HCT116 (cell line): ENCODE results near the gene MAML2. TPM values are rescaled to one million over a fixed set of nuclear protein-coding genes. Genes with fewer than 3 reads are reported as not detected.

Source experiments
- ATAC-seq: fragments of 200-7000 bp; cut with Tn5 transposase; 2 replicates; pipeline ENCODE4 v1.9.1; 2020; ENCODE audit warnings: mild to moderate bottlenecking, moderate library complexity
- BruUV-seq: library from RNA; stranded (reverse); fragments of 400-500 nt; replicated peaks from 2 replicates; lab custom pipeline; 2021; lab: Mats Ljungman, UMichigan
- CTCF ChIA-PET: fragments of 300-600 bp; sonication (Branson Sonifier 250); formaldehyde crosslinking; loops from one replicate; lab custom pipeline; 2021; ENCODE audit warnings: antibody characterized with exemption; lab: Charles Lee
- POLR2A ChIA-PET: fragments of 300-600, 350-600 bp; sonication (Branson Sonifier 250); formaldehyde crosslinking; loops from one replicate; lab custom pipeline; 2021; ENCODE audit warnings: antibody characterized with exemption; lab: Charles Lee
- RAD21 ChIA-PET, 2 experiments: fragments of 300-600 bp; sonication (Branson Sonifier 250); formaldehyde crosslinking; loops; one replicate each; lab custom pipeline; 2023; ENCODE audit warnings: low total read pairs in 2 of 2; ENCODE audit not compliant: uncharacterized antibody in 2 of 2, unreplicated experiment in 2 of 2, low non-redundant PET in 1 of 2; lab: Charles Lee
- DNase-seq: peaks from one replicate; pipeline ENCODE4 v3.0.0-alpha.2; 2010; ENCODE audit warnings: low read depth, low spot score
- H2AFZ ChIP-seq: fragments of 200-600 bp; shearing (Covaris generic), sonication (generic); 2 replicates; pipeline ENCODE4 v1.6.1; 2017; ENCODE audit warnings: low read depth, mixed run types, mixed read lengths, antibody characterized with exemption, low read length; ENCODE audit not compliant: poor library complexity, severe bottlenecking
- H3K27ac ChIP-seq: 2 replicates; pipeline ENCODE4 v1.5.1; 2012; ENCODE audit warnings: low read depth, low read length
- H3K27me3 ChIP-seq: fragments of 200-600 bp; sonication (generic); 2 replicates; pipeline ENCODE4 v1.6.1; 2016; ENCODE audit warnings: mixed run types, low read length, mixed read lengths; ENCODE audit not compliant: insufficient read depth
- H3K36me3 ChIP-seq, 2 experiments: fragments of 200-500 bp in 1 of 2; fragments of 200-600 bp in 1 of 2; sonication (Bioruptor generic) in 1 of 2; sonication (generic) in 1 of 2; 2 replicates each; pipeline versions ENCODE4 v1.5.1 to v1.6.1; 2014 to 2016; ENCODE audit warnings: low read length in 2 of 2, inconsistent platforms in 1 of 2, mixed read lengths in 1 of 2, mixed run types in 1 of 2; ENCODE audit not compliant: insufficient read depth in 2 of 2, control insufficient read depth in 1 of 2
- H3K4me1 ChIP-seq, 2 experiments: fragments of 200-600 bp in 1 of 2; sonication (generic) in 1 of 2; 2 replicates each; pipeline versions ENCODE4 v1.5.1 to v1.6.1; 2012 to 2017; ENCODE audit warnings: low read length in 2 of 2, inconsistent platforms in 1 of 2, mild to moderate bottlenecking in 1 of 2, mixed read lengths in 1 of 2, mixed run types in 1 of 2, moderate library complexity in 1 of 2; ENCODE audit not compliant: insufficient read depth in 2 of 2, control insufficient read depth in 1 of 2
- H3K4me2 ChIP-seq: fragments of 200-600 bp; sonication (generic); 2 replicates; pipeline ENCODE4 v1.6.1; 2017; ENCODE audit warnings: mixed run types, low read length, mixed read lengths
- H3K4me3 ChIP-seq, 2 experiments: fragments of 200-600 bp in 1 of 2; sonication (generic) in 1 of 2; replicated peaks in 1 of 2; 2 replicates each; pipeline ENCODE4 v1.5.1; 2011 to 2016; ENCODE audit warnings: low read length in 2 of 2, control low read depth in 1 of 2, low read depth in 1 of 2, mild to moderate bottlenecking in 1 of 2, mixed read lengths in 1 of 2, mixed run types in 1 of 2
- H3K79me2 ChIP-seq: fragments of 200-600 bp; sonication (generic); 2 replicates; pipeline ENCODE4 v1.6.1; 2017; ENCODE audit warnings: mild to moderate bottlenecking, mixed run types, low read length, moderate library complexity, mixed read lengths; ENCODE audit not compliant: insufficient read depth
- H3K9ac ChIP-seq: fragments of 200-600 bp; sonication (generic); 2 replicates; pipeline ENCODE4 v1.6.1; 2016; ENCODE audit warnings: low read length, mixed read lengths
- H3K9me2 ChIP-seq: fragments of 200-600 bp; sonication (generic), shearing (Covaris generic); 2 replicates; pipeline ENCODE4 v1.6.1; 2017; ENCODE audit warnings: mixed run types, mild to moderate bottlenecking, moderate library complexity; ENCODE audit not compliant: insufficient read depth
- H3K9me3 ChIP-seq, 2 experiments: fragments of 200-500 bp in 1 of 2; fragments of 200-600 bp in 1 of 2; sonication (Bioruptor generic) in 1 of 2; sonication (generic) in 1 of 2; 2 replicates each; pipeline ENCODE4 v1.6.1; 2014 to 2017; ENCODE audit warnings: low read length in 2 of 2, mixed read lengths in 2 of 2, inconsistent platforms in 1 of 2, low read depth in 1 of 2, mild to moderate bottlenecking in 1 of 2, mixed run types in 1 of 2, moderate library complexity in 1 of 2; ENCODE audit not compliant: control insufficient read depth in 1 of 2, insufficient read depth in 1 of 2
- H4K20me1 ChIP-seq: fragments of 200-600 bp; sonication (generic), shearing (Covaris generic); 2 replicates; pipeline ENCODE4 v1.6.1; 2017; ENCODE audit warnings: mixed run types, mild to moderate bottlenecking, moderate library complexity; ENCODE audit not compliant: insufficient read depth
- ATF3 ChIP-seq: IDR thresholded peaks from 2 replicates; pipeline ENCODE4 v1.6.1; 2012
- CEBPB ChIP-seq: IDR thresholded peaks from 2 replicates; pipeline ENCODE4 v1.6.1; 2012; ENCODE audit warnings: low read depth
- CTCF ChIP-seq, 3 experiments: fragments of 200-600 bp in 1 of 3; sonication (generic) in 1 of 3; IDR thresholded peaks in 2 of 3; conservative IDR thresholded peaks in 1 of 3; 2 replicates each; pipeline ENCODE4 v1.5.1; 2012 to 2017; ENCODE audit warnings: low read depth in 2 of 3, low read length in 2 of 3, antibody characterized with exemption in 1 of 3, borderline replicate concordance in 1 of 3, control low read depth in 1 of 3, mild to moderate bottlenecking in 1 of 3, mixed read lengths in 1 of 3, mixed run types in 1 of 3, moderate library complexity in 1 of 3; ENCODE audit not compliant: insufficient read depth in 1 of 3
- ELF1 ChIP-seq: IDR thresholded peaks from 2 replicates; pipeline ENCODE4 v1.6.1; 2012; ENCODE audit warnings: low read depth, borderline replicate concordance
- EZH2 ChIP-seq: fragments of 200-600 bp; sonication (generic); IDR thresholded peaks from 2 replicates; pipeline ENCODE4 v1.6.1; 2017; ENCODE audit warnings: antibody characterized with exemption, mixed run types
- FOSL1 ChIP-seq: IDR thresholded peaks from 2 replicates; pipeline ENCODE4 v1.6.1; 2012; ENCODE audit warnings: low read depth
- JUND ChIP-seq: IDR thresholded peaks from 2 replicates; pipeline ENCODE4 v1.6.1; 2012
- MAX ChIP-seq: IDR thresholded peaks from 2 replicates; pipeline ENCODE4 v1.6.1; 2012
- POLR2A ChIP-seq: IDR thresholded peaks from 2 replicates; pipeline ENCODE4 v1.7.0; 2011; ENCODE audit warnings: borderline replicate concordance; ENCODE audit not compliant: insufficient read depth, insufficient read length; ENCODE audit errors: extremely low read depth
- POLR2AphosphoS5 ChIP-seq: IDR thresholded peaks from 2 replicates; pipeline ENCODE4 v1.6.1; 2011; ENCODE audit warnings: mild to moderate bottlenecking, low read depth, low read length, moderate library complexity
- RAD21 ChIP-seq: IDR thresholded peaks from 2 replicates; pipeline ENCODE4 v1.6.1; 2012; ENCODE audit warnings: low read depth, mild to moderate bottlenecking
- SIN3A ChIP-seq: IDR thresholded peaks from 2 replicates; pipeline ENCODE4 v1.6.1; 2012; ENCODE audit warnings: low read depth
- SRF ChIP-seq: IDR thresholded peaks from 2 replicates; pipeline ENCODE4 v1.6.1; 2012; ENCODE audit warnings: low read depth
- TCF7L2 ChIP-seq: IDR thresholded peaks from 2 replicates; pipeline ENCODE4 v1.7.0; 2011; ENCODE audit warnings: borderline replicate concordance, inconsistent platforms; ENCODE audit not compliant: insufficient read depth, insufficient read length; ENCODE audit errors: extremely low read depth
- YY1 ChIP-seq: IDR thresholded peaks from 2 replicates; pipeline ENCODE4 v1.6.1; 2011; ENCODE audit warnings: low read length, low read depth, moderate library complexity, mild to moderate bottlenecking; ENCODE audit not compliant: insufficient replicate concordance; ENCODE audit errors: extremely low read depth
- ZBTB33 ChIP-seq: IDR thresholded peaks from 2 replicates; pipeline ENCODE4 v1.6.1; 2011; ENCODE audit warnings: mild to moderate bottlenecking, low read length, moderate library complexity; ENCODE audit not compliant: insufficient replicate concordance; ENCODE audit errors: extremely low read depth
- ZNF274 ChIP-seq: fragments of 200-500 bp; sonication (Bioruptor generic); IDR thresholded peaks from 2 replicates; pipeline ENCODE4 v1.6.1; 2014; ENCODE audit warnings: mild to moderate bottlenecking, low read depth, low read length, inconsistent platforms
- intact Hi-C: fragments of 100-400 bp; cut with micrococcal nuclease; formaldehyde crosslinking; loops from 2 replicates; pipeline ENCODE4 v1.10.0; 2022
- total RNA-seq: library from RNA; stranded (reverse); gene quantifications from one replicate; pipeline ENCODE4 v1.2.1, GENCODE V29; 2021; ENCODE audit not compliant: unreplicated experiment
- TF ChIP-seq, protein P1 (sequence below): IDR thresholded peaks from 2 replicates; pipeline ENCODE4 v1.6.1; 2012; ENCODE audit warnings: low read depth

MAML2 gene
- total RNA-seq, 1 experiment from 2014 or later = 2.6 TPM

- no peak for ATAC-seq
These were observed 22.5 kb upstream of the MAML2 start for GRCh38 chr11:96365493-96365892.

More at GRCh38 chr11:96365493-96365892, 22.5 kb upstream of the MAML2 start:
- no peak overlapping the region for H3K4me2 ChIP-seq
- no peak for TF ChIP-seq POLR2A
- no peak for TF ChIP-seq MAX
- TF ChIP-seq ATF3 = no peak
- TF ChIP-seq EZH2 = no peak
- no peak for TF ChIP-seq RAD21
- TF ChIP-seq ZNF274 = no peak
- TF ChIP-seq SIN3A = no peak
- TF ChIP-seq CEBPB = no peak
- TF ChIP-seq YY1 = no peak
- no peak for TF ChIP-seq JUND
- no peak for TF ChIP-seq FOSL1
- no peak for TF ChIP-seq CTCF (IDR thresholded peaks at IDR 0.05 in 2 of 3, conservative IDR thresholded peaks at IDR 0.05 in 1 of 3; ENCODE audit: borderline replicate concordance in 1 of 3, insufficient read depth in 1 of 3, low read depth in 2 of 3, low read length in 2 of 3)
- no peak for TF ChIP-seq TCF7L2
- no peak for TF ChIP-seq SRF
- TF ChIP-seq, protein P1, sequence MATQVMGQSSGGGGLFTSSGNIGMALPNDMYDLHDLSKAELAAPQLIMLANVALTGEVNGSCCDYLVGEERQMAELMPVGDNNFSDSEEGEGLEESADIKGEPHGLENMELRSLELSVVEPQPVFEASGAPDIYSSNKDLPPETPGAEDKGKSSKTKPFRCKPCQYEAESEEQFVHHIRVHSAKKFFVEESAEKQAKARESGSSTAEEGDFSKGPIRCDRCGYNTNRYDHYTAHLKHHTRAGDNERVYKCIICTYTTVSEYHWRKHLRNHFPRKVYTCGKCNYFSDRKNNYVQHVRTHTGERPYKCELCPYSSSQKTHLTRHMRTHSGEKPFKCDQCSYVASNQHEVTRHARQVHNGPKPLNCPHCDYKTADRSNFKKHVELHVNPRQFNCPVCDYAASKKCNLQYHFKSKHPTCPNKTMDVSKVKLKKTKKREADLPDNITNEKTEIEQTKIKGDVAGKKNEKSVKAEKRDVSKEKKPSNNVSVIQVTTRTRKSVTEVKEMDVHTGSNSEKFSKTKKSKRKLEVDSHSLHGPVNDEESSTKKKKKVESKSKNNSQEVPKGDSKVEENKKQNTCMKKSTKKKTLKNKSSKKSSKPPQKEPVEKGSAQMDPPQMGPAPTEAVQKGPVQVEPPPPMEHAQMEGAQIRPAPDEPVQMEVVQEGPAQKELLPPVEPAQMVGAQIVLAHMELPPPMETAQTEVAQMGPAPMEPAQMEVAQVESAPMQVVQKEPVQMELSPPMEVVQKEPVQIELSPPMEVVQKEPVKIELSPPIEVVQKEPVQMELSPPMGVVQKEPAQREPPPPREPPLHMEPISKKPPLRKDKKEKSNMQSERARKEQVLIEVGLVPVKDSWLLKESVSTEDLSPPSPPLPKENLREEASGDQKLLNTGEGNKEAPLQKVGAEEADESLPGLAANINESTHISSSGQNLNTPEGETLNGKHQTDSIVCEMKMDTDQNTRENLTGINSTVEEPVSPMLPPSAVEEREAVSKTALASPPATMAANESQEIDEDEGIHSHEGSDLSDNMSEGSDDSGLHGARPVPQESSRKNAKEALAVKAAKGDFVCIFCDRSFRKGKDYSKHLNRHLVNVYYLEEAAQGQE = no peak
- no peak for TF ChIP-seq POLR2AphosphoS5
- no peak for TF ChIP-seq ZBTB33
- TF ChIP-seq ELF1 = no peak
- TF ChIP-seq, all 23 proteins: peak for 0
- H4K20me1 ChIP-seq = no peaks in the 10 kb centered on the region
- ChIA-PET CTCF (interaction anchor here (1.5 kb wide), 1 partner anchor 23 kb away, joined by 4 read pairs; the partner anchor contains the start of gene MAML2), RAD21 (no interaction called here), POLR2A (no interaction called here)
- peaks cover 0 to 3% of the 10 kb centered on the region in 2 experiments; a peak in 1 of 4 replicates for H3K36me3 ChIP-seq
- no peaks in the 10 kb centered on the region for H3K27me3 ChIP-seq
- H3K27ac ChIP-seq = no peak overlapping the region
- H3K79me2 ChIP-seq = no peaks in the 10 kb centered on the region
- no peak overlapping the region for H3K4me3 ChIP-seq
- no peak overlapping the region for H3K9ac ChIP-seq
- H3K4me1 ChIP-seq = no peaks in the 10 kb centered on the region
- DNase-seq = no peak
- intact Hi-C loops = no loop called here
- BruUV-seq = no TSS peak
- no peaks in the 10 kb centered on the region for H3K9me3 ChIP-seq
- no peaks in the 10 kb centered on the region for H3K9me2 ChIP-seq
- no peak overlapping the region for H2AFZ ChIP-seq
